Type B pancreatic cell (in vitro differentiated cells): ENCODE results near the gene C8B. TPM values are rescaled to one million over a fixed set of nuclear protein-coding genes. Genes with fewer than 3 reads are reported as not detected.
A peak's percentile ranks its signal among the peaks of the same experiment; 100 is the strongest.

Experiments
- DNase-seq: peaks from one replicate; pipeline ENCODE4 v3.0.0; 2021; ENCODE audit warnings: mixed read lengths; ENCODE audit not compliant: unreplicated experiment; ENCODE audit errors: extremely low spot score
- H3K27ac Mint-ChIP-seq: 2 replicates; pipeline ENCODE4 v1.8.0; 2021; ENCODE audit warnings: mild to moderate bottlenecking, mixed read lengths
- H3K27me3 Mint-ChIP-seq: 2 replicates; pipeline ENCODE4 v1.8.0; 2021; ENCODE audit warnings: mixed read lengths
- H3K36me3 Mint-ChIP-seq: 2 replicates; pipeline ENCODE4 v1.8.0; 2021; ENCODE audit warnings: mixed read lengths
- H3K4me1 Mint-ChIP-seq: one replicate; pipeline ENCODE4 v1.8.0; 2021; ENCODE audit warnings: mixed read lengths; ENCODE audit not compliant: unreplicated experiment
- H3K4me3 Mint-ChIP-seq: 2 replicates; pipeline ENCODE4 v1.8.0; 2021; ENCODE audit warnings: mild to moderate bottlenecking, mixed read lengths
- H3K9me3 Mint-ChIP-seq: 2 replicates; pipeline ENCODE4 v1.8.0; 2021; ENCODE audit warnings: mixed read lengths
- total RNA-seq: library from RNA; stranded (reverse); gene quantifications from 2 replicates; pipeline ENCODE4 v1.2.1, GENCODE V29; 2021; ENCODE audit warnings: low replicate concordance
- TF ChIP-seq, protein P1 (sequence below): fragments of 200-600 bp; sonication (generic); conservative IDR thresholded peaks from 2 replicates; pipeline ENCODE4 v1.5.0; 2021; ENCODE audit warnings: antibody characterized with exemption, mild to moderate bottlenecking

C8B gene
- total RNA-seq, 1 donor from 2014 or later, result 0.68 TPM

DNA sequence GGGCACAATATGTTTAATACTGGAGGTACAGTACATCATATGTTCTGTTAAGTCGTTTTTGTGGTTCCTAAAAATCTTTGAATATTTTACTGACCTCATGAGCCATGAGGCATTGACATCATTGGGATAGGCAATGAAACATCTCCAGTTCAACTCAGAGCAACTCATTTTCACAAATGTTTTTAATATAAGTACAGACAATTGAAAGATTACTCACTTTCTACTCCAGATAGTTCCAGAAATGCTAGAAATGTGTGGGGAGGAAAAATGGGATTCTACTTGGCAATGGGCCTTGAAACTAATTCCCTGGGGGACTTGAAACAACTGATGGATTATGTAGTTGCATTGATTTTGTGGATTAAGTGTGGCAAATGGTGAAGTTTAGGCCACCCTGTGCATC, 7.2 kb upstream of the C8B start:
- Mint-ChIP-seq H3K4me1 (no peaks in the 10 kb centered on the region), H3K36me3 (no peaks in the 10 kb centered on the region), H3K4me3 (no peak overlapping the region), H3K9me3 (no peaks in the 10 kb centered on the region), H3K27ac (no peak overlapping the region), H3K27me3 (peaks cover 4% of the 10 kb centered on the region)
- TF ChIP-seq, protein P1, sequence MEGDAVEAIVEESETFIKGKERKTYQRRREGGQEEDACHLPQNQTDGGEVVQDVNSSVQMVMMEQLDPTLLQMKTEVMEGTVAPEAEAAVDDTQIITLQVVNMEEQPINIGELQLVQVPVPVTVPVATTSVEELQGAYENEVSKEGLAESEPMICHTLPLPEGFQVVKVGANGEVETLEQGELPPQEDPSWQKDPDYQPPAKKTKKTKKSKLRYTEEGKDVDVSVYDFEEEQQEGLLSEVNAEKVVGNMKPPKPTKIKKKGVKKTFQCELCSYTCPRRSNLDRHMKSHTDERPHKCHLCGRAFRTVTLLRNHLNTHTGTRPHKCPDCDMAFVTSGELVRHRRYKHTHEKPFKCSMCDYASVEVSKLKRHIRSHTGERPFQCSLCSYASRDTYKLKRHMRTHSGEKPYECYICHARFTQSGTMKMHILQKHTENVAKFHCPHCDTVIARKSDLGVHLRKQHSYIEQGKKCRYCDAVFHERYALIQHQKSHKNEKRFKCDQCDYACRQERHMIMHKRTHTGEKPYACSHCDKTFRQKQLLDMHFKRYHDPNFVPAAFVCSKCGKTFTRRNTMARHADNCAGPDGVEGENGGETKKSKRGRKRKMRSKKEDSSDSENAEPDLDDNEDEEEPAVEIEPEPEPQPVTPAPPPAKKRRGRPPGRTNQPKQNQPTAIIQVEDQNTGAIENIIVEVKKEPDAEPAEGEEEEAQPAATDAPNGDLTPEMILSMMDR, result no peak
- DNase-seq, result no peak

DNA sequence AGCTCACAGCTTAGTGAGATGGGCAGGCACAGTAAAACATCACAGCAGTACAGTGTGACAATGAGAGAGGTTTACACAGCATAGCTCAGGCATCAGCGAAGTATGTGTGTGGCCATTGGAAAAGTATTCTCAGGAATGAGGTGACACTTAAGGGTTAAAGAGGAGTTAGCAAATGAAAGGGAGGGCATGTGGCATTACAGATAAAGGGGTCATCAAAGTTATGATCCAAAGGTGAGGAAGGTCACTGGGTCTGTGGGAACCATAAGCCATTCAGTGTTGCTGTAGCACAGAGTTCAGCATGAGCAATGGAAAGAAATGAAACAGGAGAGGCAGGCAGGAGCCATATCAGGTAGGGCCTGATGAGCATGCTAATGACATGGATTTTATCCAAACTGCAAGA, 4.5 kb upstream of the C8B start:
- no peaks in the 10 kb centered on the region for H3K27me3 Mint-ChIP-seq

DNA sequence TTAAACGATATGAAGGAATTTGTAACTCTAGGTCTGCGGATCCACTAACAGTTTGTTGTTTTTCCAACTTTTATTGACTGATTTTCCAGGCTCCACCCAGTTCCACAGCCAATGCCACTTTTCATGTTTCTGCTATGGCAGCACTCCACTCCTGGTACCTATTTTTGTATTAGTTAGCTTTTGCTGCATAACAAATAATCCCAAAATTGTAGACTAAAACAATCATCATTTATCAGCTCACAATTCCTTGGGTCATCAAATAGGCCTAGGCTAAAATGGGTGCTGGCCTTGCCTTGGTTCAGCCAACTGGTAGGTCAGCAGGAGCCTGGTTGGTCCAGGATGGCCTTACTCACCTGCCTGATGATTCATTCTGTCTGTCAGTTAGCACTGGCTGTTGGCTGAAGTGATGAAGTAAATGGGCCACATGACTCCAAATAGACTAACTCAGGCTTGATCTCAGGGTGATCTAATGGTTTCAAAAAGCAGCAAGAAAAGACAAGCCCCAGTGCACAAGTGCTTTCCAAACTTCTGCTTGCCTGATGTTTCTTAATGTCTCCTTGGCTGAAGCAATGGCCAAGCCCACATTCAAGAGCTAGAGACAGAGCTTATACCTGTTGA, 3.2 kb upstream of the C8B start:
- Mint-ChIP-seq H3K27ac (no peak overlapping the region), H3K36me3 (no peaks in the 10 kb centered on the region), H3K9me3 (no peaks in the 10 kb centered on the region), H3K4me1 (no peaks in the 10 kb centered on the region), H3K4me3 (no peak overlapping the region), H3K27me3 (peaks cover 4% of the 10 kb centered on the region)
- no peak for DNase-seq
- TF ChIP-seq, protein P1, result no peak

More for the DNA sequence above, 4.5 kb upstream of the C8B start:
- Mint-ChIP-seq H3K36me3 (no peaks in the 10 kb centered on the region), H3K4me3 (no peak overlapping the region), H3K4me1 (no peaks in the 10 kb centered on the region), H3K9me3 (no peaks in the 10 kb centered on the region), H3K27ac (no peak overlapping the region)
- TF ChIP-seq, protein P1, result no peak
- no peak for DNase-seq

DNA sequence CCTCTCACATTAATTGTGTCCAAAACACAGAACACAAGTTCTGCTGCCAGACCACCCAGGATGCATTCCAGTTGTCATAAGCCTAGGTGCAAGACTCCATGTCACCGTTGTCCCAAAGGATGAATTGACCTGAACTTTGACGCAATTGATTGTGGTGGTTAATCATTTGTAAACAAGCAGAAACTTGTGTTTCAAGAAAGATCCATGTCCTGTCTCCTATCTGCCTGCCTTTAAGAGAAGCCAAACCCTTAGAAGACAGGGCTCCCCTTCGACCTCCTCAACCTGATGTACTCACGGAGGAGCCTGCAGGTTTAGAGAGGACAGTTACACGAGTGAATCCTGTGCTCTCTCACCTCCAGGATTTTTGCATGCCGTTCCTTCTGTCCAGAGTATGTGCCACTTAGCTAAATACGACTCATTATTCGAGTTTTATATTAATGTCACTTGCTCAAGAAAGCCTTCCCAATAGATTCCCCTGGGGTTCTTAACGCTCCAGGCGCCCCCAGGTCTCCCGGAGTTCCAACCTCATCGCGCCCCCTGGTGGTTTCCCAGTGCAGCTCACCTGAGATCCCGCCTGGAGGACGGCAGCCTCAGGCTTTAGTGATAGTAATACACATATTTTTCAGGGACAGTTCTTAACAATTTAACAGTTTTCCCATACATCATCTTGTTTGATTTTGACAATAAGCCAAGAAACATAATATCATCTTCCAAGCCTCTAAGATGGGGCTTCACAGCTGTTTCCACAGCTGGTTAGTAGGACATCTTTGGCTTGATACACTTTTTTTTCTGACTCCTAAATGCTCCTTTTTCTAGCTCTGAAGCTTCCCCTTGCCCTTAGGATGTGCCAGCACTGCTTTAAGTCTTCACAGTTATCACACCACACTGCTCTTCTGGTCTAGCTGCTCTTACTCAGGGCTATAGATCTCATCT, 2.4 kb upstream of the C8B start:
- Mint-ChIP-seq H3K27ac (no peak overlapping the region), H3K4me3 (no peak overlapping the region), H3K36me3 (no peaks in the 10 kb centered on the region), H3K9me3 (no peaks in the 10 kb centered on the region), H3K27me3 (peaks cover 4% of the 10 kb centered on the region), H3K4me1 (no peaks in the 10 kb centered on the region)
- DNase-seq, result no peak
- TF ChIP-seq, protein P1, result peak; percentile 77

DNA sequence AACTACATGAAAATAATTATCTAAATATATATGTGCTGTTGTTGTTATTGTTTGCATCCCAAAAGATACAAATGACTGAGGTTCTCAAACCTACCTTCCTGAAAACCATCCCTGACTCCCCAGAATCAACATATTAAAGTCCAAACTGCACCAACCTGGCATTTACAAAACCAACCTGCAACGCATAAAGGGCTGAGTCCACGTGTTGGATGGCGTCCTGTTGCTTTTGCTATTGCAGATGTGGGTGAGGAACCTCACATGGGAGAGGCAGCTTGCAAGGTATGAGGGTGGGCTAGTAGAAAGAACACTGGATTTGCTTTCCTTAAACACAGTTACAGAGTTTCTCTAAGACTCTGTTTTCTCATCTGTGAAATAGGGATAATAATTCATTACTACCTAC, 1.5 kb upstream of the C8B start:
- Mint-ChIP-seq H3K27me3 (peaks cover 4% of the 10 kb centered on the region), H3K27ac (no peak overlapping the region), H3K4me1 (no peaks in the 10 kb centered on the region)

More for the DNA sequence above, 1.5 kb upstream of the C8B start:
- DNase-seq, result no peak
- TF ChIP-seq, protein P1, result no peak
- Mint-ChIP-seq H3K4me3 (no peak overlapping the region), H3K36me3 (no peaks in the 10 kb centered on the region), H3K9me3 (no peaks in the 10 kb centered on the region)
